ENCODE data around the gene CRYL1. TPM values are rescaled to one million over a fixed set of nuclear protein-coding genes. Genes with fewer than 3 reads are reported as not detected.

The CRYL1 gene
- total RNA-seq, 1 donor from 2014 or later, result 24.9 TPM

- ATAC-seq (no peak), DNase-seq (no peak)
- Histone ChIP-seq H3K9me3 (no peaks in the 10 kb centered on the region), H3K4me1 (no peaks in the 10 kb centered on the region), H3K4me3 (no peak overlapping the region), H3K27me3 (ENCODE audit: low read depth) (no peaks in the 10 kb centered on the region), H3K27ac (no peak overlapping the region), H3K36me3 (no peaks in the 10 kb centered on the region)
- intact Hi-C loops (cut with DNase I), result no loop called here
- no peak for TF ChIP-seq CTCF (IDR thresholded peaks at IDR 0.05)
Measured at GRCh38 chr13:20456737-20457136, 68.9 kb downstream of the CRYL1 start.

GRCh38 chr13:20451397-20451796 lies 74.3 kb downstream of the CRYL1 start:
- Histone ChIP-seq H3K36me3 (no peaks in the 10 kb centered on the region), H3K27me3 (ENCODE audit: low read depth) (no peaks in the 10 kb centered on the region), H3K4me3 (no peak overlapping the region), H3K27ac (no peak overlapping the region), H3K9me3 (peaks cover 17% of the 10 kb centered on the region), H3K4me1 (no peaks in the 10 kb centered on the region)
- intact Hi-C loops (cut with DNase I), result no loop called here
- no peak for ATAC-seq
- no peak for DNase-seq
- no peak for TF ChIP-seq CTCF (IDR thresholded peaks at IDR 0.05)

- no peak for DNase-seq
Measured at GRCh38 chr13:20448470-20448869, 77.2 kb downstream of the CRYL1 start.

GRCh38 chr13:20446900-20447299 lies 78.8 kb downstream of the CRYL1 start:
- intact Hi-C loops (cut with DNase I), result no loop called here
- no peaks in the 10 kb centered on the region for H3K27me3 ChIP-seq (ENCODE audit: low read depth)
- no peak overlapping the region for H3K4me3 ChIP-seq
- H3K27ac ChIP-seq, result no peak overlapping the region
- no peak for DNase-seq
- no peak for ATAC-seq
- no peaks in the 10 kb centered on the region for H3K36me3 ChIP-seq
- peaks cover 17% of the 10 kb centered on the region for H3K9me3 ChIP-seq
- no peak for TF ChIP-seq CTCF (IDR thresholded peaks at IDR 0.05)
- no peaks in the 10 kb centered on the region for H3K4me1 ChIP-seq

More at GRCh38 chr13:20448470-20448869, 77.2 kb downstream of the CRYL1 start:
- H3K9me3 ChIP-seq, result peaks cover 17% of the 10 kb centered on the region
- TF ChIP-seq CTCF (IDR thresholded peaks at IDR 0.05), result no peak
- H3K4me3 ChIP-seq, result no peak overlapping the region
- no peaks in the 10 kb centered on the region for H3K36me3 ChIP-seq
- no peaks in the 10 kb centered on the region for H3K4me1 ChIP-seq
- no peak overlapping the region for H3K27ac ChIP-seq
- intact Hi-C loops (cut with DNase I), result no loop called here
- no peaks in the 10 kb centered on the region for H3K27me3 ChIP-seq (ENCODE audit: low read depth)
- ATAC-seq, result no peak

- intact Hi-C loops (cut with DNase I), result no loop called here
- H3K4me1 ChIP-seq, result no peaks in the 10 kb centered on the region
- ATAC-seq, result no peak
Measured at GRCh38 chr13:20446405-20446804, 79.3 kb downstream of the CRYL1 start.

More at GRCh38 chr13:20446405-20446804, 79.3 kb downstream of the CRYL1 start:
- H3K4me3 ChIP-seq, result no peak overlapping the region
- H3K27me3 ChIP-seq (ENCODE audit: low read depth), result no peaks in the 10 kb centered on the region
- DNase-seq, result no peak
- no peaks in the 10 kb centered on the region for H3K36me3 ChIP-seq
- H3K9me3 ChIP-seq, result peaks cover 17% of the 10 kb centered on the region
- TF ChIP-seq CTCF (IDR thresholded peaks at IDR 0.05), result no peak
- H3K27ac ChIP-seq, result no peak overlapping the region

All from lower lobe of right lung (tissue), 2 donors.